Hair follicular keratinocyte (primary cell): ENCODE results near the gene FAM124B. TPM values are rescaled to one million over a fixed set of nuclear protein-coding genes. Genes with fewer than 3 reads are reported as not detected.

Source experiments
- total RNA-seq: library from RNA; depleted of rRNA; stranded (reverse); fragments of >200 nt; gene quantifications from 2 replicates; pipeline ENCODE4 v1.2.3, GENCODE V29; 2015

Gene FAM124B, protein sequence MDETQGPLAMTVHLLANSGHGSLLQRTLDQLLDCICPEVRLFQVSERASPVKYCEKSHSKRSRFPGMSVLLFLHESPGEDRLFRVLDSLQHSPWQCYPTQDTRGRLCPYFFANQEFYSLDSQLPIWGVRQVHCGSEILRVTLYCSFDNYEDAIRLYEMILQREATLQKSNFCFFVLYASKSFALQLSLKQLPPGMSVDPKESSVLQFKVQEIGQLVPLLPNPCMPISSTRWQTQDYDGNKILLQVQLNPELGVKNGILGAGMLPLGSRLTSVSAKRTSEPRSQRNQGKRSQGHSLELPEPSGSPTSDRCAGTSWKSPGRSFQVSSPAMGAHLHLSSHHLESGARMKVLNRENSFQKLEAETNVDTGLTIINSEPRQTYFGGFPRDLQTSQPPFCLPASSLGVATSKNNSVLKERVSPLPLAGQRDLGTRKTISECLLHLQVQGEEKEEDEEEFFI
- not detected in 2 replicates for total RNA-seq

DNA sequence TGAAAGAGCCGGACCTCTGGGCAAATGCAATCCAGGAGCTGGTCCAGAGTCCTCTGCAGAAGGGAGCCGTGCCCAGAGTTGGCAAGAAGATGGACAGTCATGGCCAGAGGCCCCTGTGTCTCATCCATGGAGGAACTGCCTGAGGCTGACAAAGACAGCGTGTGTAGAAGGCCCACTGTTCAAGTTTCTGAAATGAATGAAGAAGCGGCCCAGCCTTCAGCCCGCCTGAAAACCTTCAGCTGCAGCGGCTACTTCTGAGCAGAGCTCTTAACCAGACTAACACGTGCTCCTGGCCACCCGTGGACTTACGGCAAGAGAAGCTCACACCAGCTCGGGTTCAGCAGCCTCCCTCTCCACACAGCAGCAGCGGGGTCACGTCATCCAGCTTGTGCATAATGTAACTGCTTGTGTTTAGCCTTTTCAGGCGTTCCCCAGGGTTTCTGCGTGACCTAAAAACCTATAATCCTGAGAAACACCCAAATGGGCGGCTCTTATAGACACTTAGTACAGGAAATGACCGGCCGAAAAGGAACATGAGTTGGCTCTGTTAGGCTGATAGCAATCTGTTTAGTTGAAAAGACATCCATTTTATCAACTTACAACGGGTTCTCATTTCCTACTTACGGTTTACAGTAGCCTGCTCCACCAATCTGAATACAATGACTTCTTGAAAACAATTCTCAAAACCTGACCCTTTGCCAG is at the start of gene FAM124B:
Gene FAM124B (minus strand): TSS at position 467 of the 702 bp plus-strand sequence. CDS start 339 bp downstream, at position 128.

Other genes starting within 250 kb of the FAM124B start
- gene CUL3, start 183.3 kb upstream of the FAM124B start, total RNA-seq, result 40.5 and 41.0 TPM in 2 replicates